HG02870 (cell line): ENCODE results near the gene SIL1.
"Not testable (repeated sequence)": the region's sequence is repeated elsewhere in the genome, so short reads cannot be mapped to it uniquely, and the experiment has no call there.

Experiments
- ATAC-seq: cut with Tn5 transposase; IDR thresholded peaks from one replicate; pipeline ENCODE4 v1.9.1; 2021; ENCODE audit warnings: mild to moderate bottlenecking, moderate library complexity; ENCODE audit not compliant: unreplicated experiment

SIL1 gene

DNA sequence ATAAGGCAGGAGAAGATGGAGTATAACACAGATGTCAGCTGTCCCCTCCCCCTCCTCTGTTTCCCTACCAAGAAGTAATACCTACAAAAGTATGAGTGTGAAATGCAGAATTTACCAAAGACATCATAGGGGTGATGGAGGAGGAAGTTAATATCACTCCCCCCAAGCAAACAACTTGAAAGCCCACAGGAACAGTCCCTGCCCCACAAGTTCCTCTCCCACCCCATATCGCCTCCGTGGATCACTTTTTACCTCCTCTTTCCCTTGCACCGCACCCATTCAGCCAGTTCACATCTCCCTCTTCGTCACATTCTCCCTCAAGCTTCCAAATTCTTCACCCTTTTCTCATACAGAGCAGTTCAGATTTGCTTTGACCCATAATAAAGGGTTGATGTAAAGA, 7.0 kb upstream of the SIL1 start:
- ATAC-seq, result no peak

DNA sequence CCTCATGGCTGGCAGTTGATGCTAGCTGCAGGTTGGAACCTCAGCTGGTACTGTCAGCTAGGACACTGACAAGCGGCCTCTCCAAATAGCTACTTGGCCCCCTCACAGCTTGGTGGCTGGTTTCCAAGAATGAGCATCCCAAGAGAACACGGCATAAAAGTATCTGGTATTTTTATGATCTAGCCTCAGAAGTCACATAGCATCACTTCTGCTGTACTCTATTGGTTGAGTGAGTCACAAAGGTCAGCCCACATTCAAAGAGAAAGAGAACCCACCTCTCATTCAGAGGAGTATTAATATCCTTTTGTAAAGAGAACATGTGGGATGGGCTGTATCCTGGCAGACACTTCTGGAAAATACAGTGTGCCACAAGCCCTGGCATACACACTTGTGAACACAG, 6.0 kb upstream of the SIL1 start:
- ATAC-seq, result no peak

DNA sequence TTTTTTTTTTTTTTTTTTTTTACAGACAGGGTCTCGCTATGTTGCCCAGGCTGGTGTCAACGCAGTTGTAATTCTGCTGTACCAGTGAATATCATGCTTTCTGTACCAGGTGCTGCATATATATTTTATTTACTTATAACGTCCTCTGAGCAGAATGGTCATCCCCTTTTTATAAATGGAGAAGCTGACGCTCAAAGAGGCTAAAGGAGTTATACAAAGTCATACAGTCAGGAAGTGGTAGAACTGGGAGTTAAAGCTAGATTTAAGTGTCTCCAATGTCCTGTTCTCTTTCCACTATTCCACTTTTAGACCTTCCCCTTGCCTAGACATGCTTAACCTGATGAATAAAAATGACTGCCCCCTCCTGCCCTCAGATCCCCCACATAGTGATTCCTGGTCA, 1.2 kb upstream of the SIL1 start:
- no peak for ATAC-seq

DNA sequence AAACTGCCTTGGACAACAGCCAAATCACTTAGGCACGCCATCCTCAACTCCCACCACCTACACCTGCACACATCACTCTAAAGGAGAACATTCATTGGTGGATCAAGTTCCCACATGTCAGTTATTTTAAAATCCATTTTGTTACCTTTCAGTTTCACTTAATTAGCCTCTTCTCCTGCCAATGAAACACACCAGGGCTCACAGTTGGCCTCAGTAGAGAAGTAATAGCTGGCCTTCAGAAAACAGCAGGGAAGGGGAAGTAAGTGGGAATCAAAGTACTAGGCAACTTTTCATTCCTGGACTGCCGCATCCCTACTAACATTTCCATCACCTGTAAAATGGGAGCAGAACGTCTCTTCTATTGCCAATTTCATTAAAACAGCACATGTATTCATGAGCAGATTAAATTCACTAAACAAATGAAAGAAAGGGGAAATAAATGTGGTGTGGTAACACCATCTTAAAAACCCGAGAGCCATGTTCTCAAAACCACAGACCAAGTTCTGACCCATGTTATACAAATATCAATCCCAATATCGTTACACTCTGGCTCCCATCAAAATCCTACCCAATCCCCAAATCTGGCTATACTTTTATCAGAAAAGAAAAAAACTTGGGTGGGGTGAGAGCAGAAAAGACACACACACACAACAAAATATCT, 1.7 kb downstream of the SIL1 start:
- ATAC-seq, result no peak

DNA sequence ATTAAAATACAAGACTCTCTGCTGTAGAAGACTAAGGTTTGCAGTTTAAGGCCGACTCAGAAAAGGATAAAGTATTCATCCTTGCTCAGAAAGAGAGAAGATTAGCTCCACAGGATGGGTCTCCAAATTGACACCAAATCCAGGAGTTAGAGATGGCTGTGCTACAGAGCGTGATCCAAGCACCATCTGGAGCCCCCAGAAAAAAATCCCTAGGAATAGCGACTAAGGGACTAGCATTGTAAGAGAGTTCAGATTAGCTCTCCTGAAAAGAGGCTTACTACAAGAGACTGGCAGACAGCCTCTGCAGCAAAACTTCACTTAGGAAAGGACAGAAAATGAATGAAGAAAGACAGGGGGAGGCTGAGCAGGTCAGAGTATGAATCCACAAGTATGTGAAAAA, 3.7 kb downstream of the SIL1 start:
- no peak for ATAC-seq

DNA sequence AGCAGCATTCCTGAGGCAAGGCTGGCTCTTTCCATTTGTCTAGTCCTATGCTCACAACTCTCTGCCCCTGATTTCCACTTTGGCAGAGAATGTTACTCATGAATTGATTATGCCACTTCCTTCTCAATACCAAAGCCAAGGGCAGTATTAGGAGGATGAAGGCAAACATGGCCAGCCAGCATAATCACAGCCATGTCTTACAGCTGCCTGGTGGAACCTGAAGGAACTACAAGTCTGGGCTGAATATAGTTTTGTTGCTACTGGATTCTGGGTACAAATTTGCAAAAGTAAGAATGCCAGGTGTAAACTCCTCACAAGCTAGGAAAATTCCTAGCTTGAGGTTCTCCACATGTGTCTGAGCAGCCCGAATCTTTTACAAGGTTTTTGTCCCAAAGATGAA, 4.2 kb downstream of the SIL1 start:
- ATAC-seq, result no peak

DNA sequence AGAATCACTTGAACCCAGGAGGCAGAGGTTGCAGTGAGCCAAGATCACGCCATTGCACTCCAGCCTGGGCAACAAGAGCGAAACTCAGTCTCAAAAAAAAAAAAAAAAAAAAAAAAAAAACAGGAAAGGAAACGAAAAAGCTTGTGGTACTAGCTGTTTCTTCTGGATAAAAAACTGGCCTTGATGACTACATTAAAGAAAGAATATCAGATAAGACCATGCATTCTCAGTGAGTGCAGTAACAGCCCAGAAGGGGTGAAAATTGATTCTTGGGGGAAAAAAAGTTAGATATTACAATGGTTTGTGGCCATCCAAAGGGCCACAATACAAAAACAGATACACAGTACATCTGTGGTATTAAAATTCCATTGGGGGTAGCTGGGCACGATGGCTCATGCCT, 5.3 kb downstream of the SIL1 start:
- ATAC-seq, result not testable (repeated sequence)

DNA sequence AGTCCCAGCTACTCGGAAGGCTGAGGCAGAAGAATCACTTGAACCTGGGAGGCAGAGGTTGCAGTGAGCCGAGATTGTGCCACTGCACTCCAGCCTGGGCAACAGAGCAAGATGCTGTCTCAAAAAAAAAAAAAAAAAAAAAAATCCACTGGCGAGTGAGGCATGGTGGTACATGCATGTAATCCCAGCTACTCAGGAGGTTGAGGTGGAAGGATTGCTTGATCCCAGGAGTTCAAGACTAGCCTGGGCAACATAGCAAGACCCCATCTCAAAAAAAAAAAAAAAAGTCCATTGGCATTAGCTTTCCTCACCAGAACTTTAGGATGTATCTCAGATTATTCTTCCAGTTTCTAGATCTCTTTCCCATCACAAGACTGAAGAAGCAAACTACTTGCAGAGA, 6.2 kb downstream of the SIL1 start:
- ATAC-seq, result not testable (repeated sequence)

DNA sequence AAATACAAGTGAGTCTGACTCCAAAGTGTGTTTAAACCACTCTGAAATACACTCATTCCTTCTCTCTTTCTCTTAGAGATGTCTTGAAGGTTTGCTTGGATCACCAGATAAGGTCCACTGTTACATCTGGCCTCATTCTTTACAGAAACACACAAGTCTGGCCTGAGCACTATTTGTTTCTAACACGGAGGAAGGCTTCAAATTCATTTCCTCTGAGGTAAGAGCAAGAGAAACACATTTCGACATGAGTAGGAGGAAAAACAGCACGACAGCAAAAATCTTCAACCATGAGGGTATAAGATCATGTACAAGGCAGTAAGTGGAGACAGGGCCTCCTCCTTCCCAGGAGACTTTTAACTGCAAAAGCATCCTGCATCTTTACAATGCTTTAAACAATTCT, 8.0 kb downstream of the SIL1 start:
- ATAC-seq, result no peak

DNA sequence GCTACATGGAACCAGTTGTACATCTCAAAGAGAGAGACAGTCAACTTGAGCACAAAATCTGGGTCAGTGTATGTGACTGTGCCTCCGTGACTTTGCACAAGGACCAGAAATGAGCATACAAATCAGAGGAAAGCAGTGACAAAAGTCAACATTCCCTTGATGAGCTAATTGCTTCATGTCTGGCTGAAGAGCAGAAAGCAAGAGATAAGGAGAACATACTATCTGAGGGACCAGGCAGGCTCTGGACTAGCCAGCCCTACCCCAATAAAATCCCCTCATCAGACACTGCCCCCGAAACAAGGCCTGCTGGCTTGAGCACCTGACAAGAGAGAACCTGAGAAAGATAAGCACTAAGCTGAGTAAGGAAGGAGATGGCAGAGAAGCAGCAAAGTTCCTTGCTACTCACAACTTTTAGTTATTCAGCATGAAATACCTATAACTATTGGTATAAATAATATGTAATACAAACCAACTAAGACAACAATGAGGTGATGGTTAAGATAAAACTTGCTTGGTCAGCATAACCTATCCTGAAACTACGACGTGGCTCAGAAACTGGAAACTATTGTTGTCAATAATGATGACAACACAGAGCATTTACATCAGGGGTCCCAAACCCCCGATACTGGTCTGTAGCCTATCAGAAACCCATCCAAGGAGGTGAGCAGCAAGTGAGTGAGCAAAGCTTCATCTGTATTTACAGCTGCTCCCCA, 9.5 kb downstream of the SIL1 start:
- ATAC-seq, result no peak

DNA sequence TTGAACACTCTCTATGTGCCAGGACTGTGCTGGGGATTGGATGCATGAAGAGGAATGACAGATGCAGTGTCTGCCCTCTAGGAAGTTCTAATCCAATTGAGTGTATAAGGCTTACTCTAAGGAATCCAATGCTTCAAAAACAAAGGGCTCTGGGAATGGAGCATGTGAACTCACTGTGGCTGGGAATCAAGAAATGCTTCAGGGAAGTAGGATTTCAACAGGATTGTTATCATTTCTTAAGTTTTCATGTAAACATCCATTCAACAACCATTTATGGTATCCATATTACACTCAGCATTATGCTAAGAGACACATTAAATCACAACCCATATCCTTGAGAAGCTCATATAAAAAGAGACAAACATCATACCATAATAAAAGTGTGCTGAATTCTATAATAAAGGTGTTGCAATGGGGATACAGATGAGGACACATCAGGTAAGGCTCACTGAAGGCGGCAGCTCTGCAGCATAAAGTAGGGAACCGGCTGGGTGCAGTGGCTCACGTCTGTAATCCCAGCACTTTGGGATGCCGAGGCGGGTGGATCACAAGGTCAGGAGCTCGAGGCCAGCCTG, 11.3 kb downstream of the SIL1 start:
- ATAC-seq, result no peak

DNA sequence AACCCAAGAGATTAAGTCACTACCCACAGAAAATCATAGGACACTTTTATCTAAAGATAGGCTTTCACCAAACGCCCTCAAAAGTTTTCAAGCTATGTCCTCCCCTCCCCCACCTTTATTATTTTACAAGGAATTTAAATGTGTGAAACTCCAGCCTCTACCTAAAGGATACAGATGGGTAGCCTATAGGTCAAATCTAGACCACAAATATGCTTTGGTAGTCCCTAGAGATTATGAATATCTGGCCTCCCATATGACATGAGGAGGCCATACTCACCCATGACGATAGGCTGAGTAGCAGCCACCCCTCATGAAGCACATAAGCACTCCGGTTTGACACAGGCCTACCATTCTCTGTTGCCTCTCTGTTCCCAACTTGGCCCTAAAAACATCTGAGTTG, 11.9 kb downstream of the SIL1 start:
- ATAC-seq, result no peak

DNA sequence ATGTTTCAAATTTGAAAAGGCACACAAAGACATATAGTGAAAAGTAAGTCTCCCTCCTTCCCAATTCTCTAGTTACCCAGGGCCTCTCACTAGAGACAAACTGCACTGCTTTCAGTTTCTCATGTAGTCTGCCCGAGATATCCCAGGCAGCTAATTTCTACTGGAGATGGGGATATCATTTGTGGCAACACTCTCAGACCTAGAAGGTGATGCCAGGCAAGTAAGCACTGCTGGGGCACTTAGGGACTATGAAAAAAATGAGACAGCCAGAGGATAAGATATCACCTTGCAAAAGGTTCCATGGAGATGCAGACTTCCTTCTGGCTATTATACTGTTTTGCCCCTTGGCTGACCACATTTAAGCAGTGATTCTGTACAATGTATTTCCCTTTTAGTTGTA, 12.6 kb downstream of the SIL1 start:
- no peak for ATAC-seq

DNA sequence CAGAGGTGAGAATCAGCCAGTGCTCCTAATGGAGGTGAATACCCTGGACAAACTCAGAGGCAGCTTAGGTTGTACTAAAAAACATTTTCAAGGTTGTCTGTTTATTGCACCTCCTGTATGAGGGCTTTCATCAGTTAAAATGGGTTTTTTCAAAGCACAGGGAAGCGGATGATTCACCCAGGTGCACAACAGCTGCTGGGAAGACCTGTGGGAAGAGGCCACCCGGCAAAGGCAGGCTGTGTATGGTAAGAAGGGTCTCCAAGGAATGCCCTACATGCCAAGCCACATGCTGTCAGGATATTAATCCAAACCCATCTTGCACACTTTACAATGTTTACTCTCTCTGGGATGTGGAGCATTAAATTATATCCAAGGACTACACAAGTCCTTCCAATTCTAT, 14.7 kb downstream of the SIL1 start:
- no peak for ATAC-seq

DNA sequence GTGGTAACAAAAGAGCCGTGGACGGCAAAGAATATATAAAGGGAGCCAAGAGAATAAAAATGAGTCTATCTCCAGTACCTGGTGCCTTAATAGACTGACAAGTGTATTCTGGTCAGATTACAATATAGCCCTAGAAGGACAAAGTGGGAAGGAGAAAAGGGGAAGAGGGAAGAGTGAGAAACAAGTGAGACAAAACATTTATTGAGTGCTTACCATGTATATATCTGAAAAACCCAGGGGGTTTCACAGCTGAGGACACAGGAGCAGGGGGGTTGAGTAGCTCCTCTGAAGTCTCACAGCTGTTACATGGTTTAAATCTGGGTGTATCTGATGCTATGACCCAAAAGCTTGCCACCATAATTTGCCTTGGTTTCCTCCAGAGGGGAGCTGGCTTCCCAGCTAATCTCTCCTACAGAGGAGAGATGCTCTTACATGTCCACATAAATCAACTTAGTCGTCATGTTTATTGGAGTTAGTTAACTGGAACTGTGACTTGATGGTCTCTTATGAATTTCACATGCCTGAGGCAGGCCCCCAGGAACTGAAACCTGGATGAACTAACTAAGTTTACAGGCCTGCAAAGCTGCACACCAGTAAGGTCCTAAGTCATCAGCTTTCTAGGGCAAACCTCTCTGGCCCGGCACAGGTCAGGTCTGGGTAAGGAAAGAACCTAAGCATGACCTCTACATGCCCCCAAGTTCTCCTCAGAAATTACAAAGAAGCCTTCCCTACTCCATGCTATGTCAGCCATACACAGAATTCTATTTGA, 15.5 kb downstream of the SIL1 start:
- no peak for ATAC-seq

DNA sequence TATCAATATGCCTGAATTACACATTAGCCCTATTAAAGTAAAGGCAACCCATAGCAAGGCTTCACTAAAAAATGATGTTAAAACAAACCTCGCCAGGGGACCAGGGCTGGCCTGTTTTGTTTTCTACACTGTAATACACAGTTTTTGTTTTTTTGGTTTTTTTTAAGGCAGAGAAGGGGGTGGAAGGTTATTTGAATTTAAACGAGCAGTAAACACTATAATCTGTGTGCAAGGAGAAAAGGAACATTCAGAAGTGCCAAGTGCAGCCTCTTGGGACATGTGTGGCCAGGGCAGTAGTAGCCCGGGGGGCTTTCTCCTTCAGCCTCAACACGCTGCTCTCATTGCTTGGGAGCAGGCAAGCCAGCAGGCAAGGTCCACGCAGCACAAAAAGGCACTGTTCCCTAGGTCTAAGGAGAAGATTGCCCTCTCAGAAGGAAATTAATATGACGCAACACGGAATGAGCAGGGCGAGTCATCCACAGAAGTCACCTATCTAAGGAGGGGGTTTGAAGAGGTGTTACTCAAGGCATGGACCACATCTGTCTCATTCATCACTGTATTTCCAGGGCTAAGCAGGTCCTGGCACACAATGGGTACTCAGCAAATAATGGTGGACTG, 16.2 kb downstream of the SIL1 start:
- ATAC-seq, result no peak

DNA sequence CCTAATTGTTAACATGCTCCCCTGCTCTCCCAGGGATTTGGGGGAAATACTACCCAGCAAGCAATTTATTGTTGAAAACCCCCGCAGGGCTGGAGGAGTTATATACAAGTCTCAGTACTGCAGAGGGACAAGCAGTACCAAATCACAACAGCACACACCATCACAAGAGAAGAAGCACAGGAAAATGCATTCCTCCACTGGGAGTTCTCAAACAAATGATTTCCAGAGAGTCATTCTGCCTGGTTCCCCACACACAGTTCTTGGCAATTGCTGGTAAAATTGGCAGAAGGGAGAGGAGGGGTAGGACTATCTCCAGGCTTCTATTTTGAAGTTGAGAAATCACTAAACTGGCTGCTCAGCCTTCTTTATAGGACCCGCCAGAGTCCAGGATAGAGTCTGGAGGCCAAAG, 16.8 kb downstream of the SIL1 start:
- no peak for ATAC-seq

DNA sequence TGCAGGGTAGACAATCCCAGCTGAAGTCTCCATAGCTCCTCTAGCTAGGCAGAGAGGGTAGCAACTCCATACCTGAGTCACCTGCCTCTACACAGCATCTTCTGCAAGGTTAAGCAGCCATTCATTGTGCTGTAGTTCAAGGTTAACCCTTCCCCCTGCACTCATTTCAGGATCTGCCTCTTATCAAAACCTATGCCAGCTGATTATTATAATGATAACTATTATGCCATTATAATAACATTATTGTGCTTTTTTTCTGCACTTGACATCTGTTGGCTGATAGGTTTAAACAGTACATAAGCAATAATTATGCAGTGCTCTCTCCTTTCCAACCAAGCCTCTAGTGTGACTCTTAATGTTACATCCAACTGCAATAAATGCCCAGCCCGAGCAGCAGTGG, 17.3 kb downstream of the SIL1 start:
- ATAC-seq, result no peak

DNA sequence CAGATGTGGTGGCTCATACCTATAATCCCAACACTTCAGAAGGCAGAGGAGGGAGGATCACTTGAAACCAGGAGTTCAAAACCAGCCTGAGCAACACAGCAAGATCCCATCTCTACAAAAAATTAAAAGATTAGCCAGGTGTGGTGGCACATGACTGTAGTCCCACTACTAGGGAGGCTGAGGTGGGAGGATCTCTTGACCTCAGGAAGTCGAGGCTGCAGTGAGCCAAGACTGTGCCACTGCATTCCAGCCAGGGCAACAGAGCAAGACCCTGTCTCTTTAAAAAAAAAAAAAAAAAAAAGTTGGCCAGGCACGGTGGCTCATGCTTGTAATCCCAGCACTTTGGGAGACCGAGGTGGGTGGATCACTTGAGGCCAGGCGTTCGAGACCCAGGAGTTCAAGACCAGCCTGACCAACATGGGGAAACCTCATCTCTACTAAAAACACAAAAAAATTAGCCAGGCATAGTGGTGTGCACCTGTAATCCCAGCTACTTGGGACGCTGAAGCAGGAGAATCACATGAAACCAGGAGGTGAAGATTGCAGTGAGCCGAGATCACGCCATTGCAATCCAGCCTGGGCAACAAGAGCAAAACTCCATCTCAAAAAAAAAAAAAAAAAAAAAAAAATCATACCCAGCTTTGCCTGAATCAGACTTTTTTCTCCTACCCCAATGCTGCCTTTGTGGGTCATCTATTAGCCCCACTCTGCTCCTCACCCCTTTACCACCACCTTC, 18.2 kb downstream of the SIL1 start:
- ATAC-seq, result not testable (repeated sequence)

DNA sequence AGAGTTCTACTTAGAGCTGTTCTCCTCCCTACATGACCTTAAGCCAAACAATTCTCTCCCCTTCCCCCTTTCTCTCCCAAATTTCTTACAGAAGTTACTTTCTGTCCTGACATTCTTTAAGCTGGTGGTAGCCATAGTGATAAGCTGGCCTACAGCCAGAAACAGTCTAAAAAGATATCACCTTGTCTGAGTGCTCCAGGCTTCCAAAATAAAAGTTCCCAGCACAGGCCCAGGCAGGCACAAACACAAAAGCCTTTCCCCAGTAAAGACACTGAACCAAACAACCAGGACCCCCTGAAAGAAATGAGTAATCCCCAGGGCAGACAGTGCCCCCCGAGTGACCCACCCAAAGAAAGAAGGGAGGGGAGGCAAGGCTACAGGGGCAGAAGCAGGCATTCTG, 19.2 kb downstream of the SIL1 start:
- no peak for ATAC-seq

DNA sequence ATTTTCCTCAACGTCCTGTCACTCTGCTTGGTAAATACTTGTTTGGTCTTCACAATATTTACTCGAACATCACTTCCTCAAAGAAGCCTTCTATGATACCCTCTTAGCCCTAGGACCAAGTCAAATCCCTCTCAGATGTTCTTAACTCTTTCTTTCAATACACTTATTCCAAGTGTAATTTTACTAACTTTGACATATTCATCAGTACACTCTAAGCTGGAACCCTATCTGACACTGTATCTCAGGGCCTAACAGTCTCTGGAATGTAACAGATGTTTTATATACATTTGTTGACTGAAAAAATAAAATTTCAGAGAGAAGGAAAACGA, 19.6 kb downstream of the SIL1 start:
- ATAC-seq, result no peak
